ENCODE measurements around the gene MTMR11. TPM values are rescaled to one million over a fixed set of nuclear protein-coding genes. Genes with fewer than 3 reads are reported as not detected.
A peak's percentile ranks its signal among the peaks of the same experiment; 100 is the strongest.

Gene MTMR11
- total and polyA plus RNA-seq, 9 of the 15 experiments (the other 6 are each of a cell fraction or from before 2014, with no cell fraction given): 0.09 to 1.6 (median 0.51) TPM

- no peak for TF ChIP-seq RERE (CRISPR knock-in tag; IDR thresholded peaks at IDR 0.05; ENCODE audit: borderline replicate concordance)
- peak; percentile 57 for TF ChIP-seq ZFX (CRISPR knock-in tag; IDR thresholded peaks at IDR 0.05)
- no peak for TF ChIP-seq ATF3 (IDR thresholded peaks at IDR 0.05)
- TF ChIP-seq ATF3 (CRISPR knock-in tag; conservative IDR thresholded peaks at IDR 0.05): 0 out of 2 replicates have a peak, but pooled peaks have one; percentile 59
- TF ChIP-seq ZSCAN29 (IDR thresholded peaks at IDR 0.05): 0 out of 2 replicates have a peak, but pooled peaks have one; percentile 39
- TF ChIP-seq POLR2H (tag; IDR thresholded peaks at IDR 0.05; ENCODE audit: low read depth): peak; percentile 92
- peak; percentile 92; the same call in 1 of the 2 replicates for TF ChIP-seq PHB (CRISPR knock-in tag; IDR thresholded peaks at IDR 0.05)
- no peak for TF ChIP-seq ZNF184 (CRISPR knock-in tag; IDR thresholded peaks at IDR 0.05)
- TF ChIP-seq ATF6 (CRISPR knock-in tag; IDR thresholded peaks at IDR 0.05): 0 out of 2 replicates have a peak, but pooled peaks have one; percentile 48
- no peak for TF ChIP-seq ZNF785 (CRISPR knock-in tag; IDR thresholded peaks at IDR 0.05)
- 0 out of 2 replicates have a peak, but pooled peaks have one; percentile 52 for TF ChIP-seq ZNF717 (CRISPR knock-in tag; IDR thresholded peaks at IDR 0.05)
- peak; percentile 49 for TF ChIP-seq SAP30 (IDR thresholded peaks at IDR 0.05; ENCODE audit: borderline replicate concordance, insufficient read depth, low read depth, low read length, poor library complexity, severe bottlenecking)
- TF ChIP-seq CREB5 (CRISPR knock-in tag; IDR thresholded peaks at IDR 0.05): no peak
- TF ChIP-seq HDAC8 (tag; IDR thresholded peaks at IDR 0.05): no peak
Observed at GRCh38 chr1:149887456-149888246, 49.0 kb downstream of the MTMR11 start (continued).

All from K562 (cell line).